Measurements from ENCODE around the gene EPS8L3. TPM values are rescaled to one million over a fixed set of nuclear protein-coding genes. Genes with fewer than 3 reads are reported as not detected.

Gene EPS8L3
- polyA plus RNA-seq, 1 donor from 2014 or later: not detected

- Histone ChIP-seq H3K9me3 (ENCODE audit: low read length) (no peaks in the 10 kb centered on the region), H3K36me3 (ENCODE audit: insufficient read depth, low read length) (no peaks in the 10 kb centered on the region), H3K9ac (ENCODE audit: low read length) (no peak overlapping the region), H3F3A (ENCODE audit: insufficient read depth, low read length, poor library complexity, severe bottlenecking) (no peaks in the 10 kb centered on the region), H4K20me1 (ENCODE audit: insufficient read depth) (no peaks in the 10 kb centered on the region), H3K4me3 (ENCODE audit: low read length) (no peak overlapping the region), H2AFZ (ENCODE audit: low read depth, low read length) (no peak overlapping the region), H3K79me2 (replicated peaks; ENCODE audit: insufficient read depth, low read length) (no peaks in the 10 kb centered on the region), H3K9me2 (ENCODE audit: insufficient read depth, low read length) (no peaks in the 10 kb centered on the region), H3K27me3 (ENCODE audit: insufficient read depth, low read depth, low read length) (no peaks in the 10 kb centered on the region), H3K27ac (ENCODE audit: low read length) (no peak overlapping the region), H3K4me2 (ENCODE audit: low read length) (no peak overlapping the region)
- TF ChIP-seq MXI1 (conservative IDR thresholded peaks at IDR 0.05; ENCODE audit: poor library complexity, severe bottlenecking) (no peak), POLR2AphosphoS5 (IDR thresholded peaks at IDR 0.05) (no peak), EP300 (conservative IDR thresholded peaks at IDR 0.05; ENCODE audit: poor library complexity, severe bottlenecking) (no peak), EZH2 (IDR thresholded peaks at IDR 0.05; ENCODE audit: borderline replicate concordance, insufficient read depth, low read length, poor library complexity, severe bottlenecking) (no peak)
- TF ChIP-seq, protein P1, sequence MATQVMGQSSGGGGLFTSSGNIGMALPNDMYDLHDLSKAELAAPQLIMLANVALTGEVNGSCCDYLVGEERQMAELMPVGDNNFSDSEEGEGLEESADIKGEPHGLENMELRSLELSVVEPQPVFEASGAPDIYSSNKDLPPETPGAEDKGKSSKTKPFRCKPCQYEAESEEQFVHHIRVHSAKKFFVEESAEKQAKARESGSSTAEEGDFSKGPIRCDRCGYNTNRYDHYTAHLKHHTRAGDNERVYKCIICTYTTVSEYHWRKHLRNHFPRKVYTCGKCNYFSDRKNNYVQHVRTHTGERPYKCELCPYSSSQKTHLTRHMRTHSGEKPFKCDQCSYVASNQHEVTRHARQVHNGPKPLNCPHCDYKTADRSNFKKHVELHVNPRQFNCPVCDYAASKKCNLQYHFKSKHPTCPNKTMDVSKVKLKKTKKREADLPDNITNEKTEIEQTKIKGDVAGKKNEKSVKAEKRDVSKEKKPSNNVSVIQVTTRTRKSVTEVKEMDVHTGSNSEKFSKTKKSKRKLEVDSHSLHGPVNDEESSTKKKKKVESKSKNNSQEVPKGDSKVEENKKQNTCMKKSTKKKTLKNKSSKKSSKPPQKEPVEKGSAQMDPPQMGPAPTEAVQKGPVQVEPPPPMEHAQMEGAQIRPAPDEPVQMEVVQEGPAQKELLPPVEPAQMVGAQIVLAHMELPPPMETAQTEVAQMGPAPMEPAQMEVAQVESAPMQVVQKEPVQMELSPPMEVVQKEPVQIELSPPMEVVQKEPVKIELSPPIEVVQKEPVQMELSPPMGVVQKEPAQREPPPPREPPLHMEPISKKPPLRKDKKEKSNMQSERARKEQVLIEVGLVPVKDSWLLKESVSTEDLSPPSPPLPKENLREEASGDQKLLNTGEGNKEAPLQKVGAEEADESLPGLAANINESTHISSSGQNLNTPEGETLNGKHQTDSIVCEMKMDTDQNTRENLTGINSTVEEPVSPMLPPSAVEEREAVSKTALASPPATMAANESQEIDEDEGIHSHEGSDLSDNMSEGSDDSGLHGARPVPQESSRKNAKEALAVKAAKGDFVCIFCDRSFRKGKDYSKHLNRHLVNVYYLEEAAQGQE (IDR thresholded peaks at IDR 0.05; ENCODE audit: borderline replicate concordance): no peak
Observed at GRCh38 chr1:109726007-109726406, 37.7 kb downstream of the EPS8L3 start.

DNA sequence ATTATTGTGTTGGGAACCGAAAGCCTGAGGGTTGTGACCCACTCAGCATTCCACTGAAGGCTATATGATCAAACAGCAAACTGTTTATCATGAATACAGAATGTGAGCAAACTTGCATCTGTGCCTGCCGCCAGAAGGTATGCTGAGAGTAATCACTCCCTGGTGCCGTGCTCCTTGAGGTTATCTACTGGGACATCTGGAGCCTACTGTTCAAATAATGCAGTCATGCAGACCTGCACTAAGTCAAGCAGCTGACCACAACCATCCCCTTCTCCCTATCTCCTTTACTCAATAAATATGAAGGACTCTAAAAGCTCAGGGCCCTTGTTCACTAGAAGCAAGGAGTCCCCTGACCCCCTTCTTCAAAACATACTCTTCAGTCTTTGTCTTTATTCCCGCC, 38.2 kb downstream of the EPS8L3 start:
- Histone ChIP-seq H3K27ac (ENCODE audit: low read length) (no peak overlapping the region), H3K36me3 (ENCODE audit: insufficient read depth, low read length) (no peaks in the 10 kb centered on the region), H3K9ac (ENCODE audit: low read length) (no peak overlapping the region), H4K20me1 (ENCODE audit: insufficient read depth) (no peaks in the 10 kb centered on the region), H3K79me2 (replicated peaks; ENCODE audit: insufficient read depth, low read length) (no peaks in the 10 kb centered on the region), H3K27me3 (ENCODE audit: insufficient read depth, low read depth, low read length) (no peaks in the 10 kb centered on the region), H3K9me3 (ENCODE audit: low read length) (no peaks in the 10 kb centered on the region), H3F3A (ENCODE audit: insufficient read depth, low read length, poor library complexity, severe bottlenecking) (no peaks in the 10 kb centered on the region), H3K4me3 (ENCODE audit: low read length) (no peak overlapping the region), H3K4me2 (ENCODE audit: low read length) (no peak overlapping the region), H3K9me2 (ENCODE audit: insufficient read depth, low read length) (no peaks in the 10 kb centered on the region), H2AFZ (ENCODE audit: low read depth, low read length) (no peak overlapping the region)
- TF ChIP-seq EP300 (conservative IDR thresholded peaks at IDR 0.05; ENCODE audit: poor library complexity, severe bottlenecking) (no peak), MXI1 (conservative IDR thresholded peaks at IDR 0.05; ENCODE audit: poor library complexity, severe bottlenecking) (no peak), POLR2AphosphoS5 (IDR thresholded peaks at IDR 0.05) (no peak), TAF1 (IDR thresholded peaks at IDR 0.05; ENCODE audit: low read depth) (no peak), SMC3 (conservative IDR thresholded peaks at IDR 0.05; ENCODE audit: poor library complexity) (no peak), RAD21 (conservative IDR thresholded peaks at IDR 0.05) (no peak), EZH2 (IDR thresholded peaks at IDR 0.05; ENCODE audit: borderline replicate concordance, insufficient read depth, low read length, poor library complexity, severe bottlenecking) (no peak)
- TF ChIP-seq, protein P1 (IDR thresholded peaks at IDR 0.05; ENCODE audit: borderline replicate concordance): no peak
- TF ChIP-seq, protein P2, sequence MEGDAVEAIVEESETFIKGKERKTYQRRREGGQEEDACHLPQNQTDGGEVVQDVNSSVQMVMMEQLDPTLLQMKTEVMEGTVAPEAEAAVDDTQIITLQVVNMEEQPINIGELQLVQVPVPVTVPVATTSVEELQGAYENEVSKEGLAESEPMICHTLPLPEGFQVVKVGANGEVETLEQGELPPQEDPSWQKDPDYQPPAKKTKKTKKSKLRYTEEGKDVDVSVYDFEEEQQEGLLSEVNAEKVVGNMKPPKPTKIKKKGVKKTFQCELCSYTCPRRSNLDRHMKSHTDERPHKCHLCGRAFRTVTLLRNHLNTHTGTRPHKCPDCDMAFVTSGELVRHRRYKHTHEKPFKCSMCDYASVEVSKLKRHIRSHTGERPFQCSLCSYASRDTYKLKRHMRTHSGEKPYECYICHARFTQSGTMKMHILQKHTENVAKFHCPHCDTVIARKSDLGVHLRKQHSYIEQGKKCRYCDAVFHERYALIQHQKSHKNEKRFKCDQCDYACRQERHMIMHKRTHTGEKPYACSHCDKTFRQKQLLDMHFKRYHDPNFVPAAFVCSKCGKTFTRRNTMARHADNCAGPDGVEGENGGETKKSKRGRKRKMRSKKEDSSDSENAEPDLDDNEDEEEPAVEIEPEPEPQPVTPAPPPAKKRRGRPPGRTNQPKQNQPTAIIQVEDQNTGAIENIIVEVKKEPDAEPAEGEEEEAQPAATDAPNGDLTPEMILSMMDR (IDR thresholded peaks at IDR 0.05; ENCODE audit: poor library complexity, severe bottlenecking): no peak

Data from neural cell (in vitro differentiated cells).